DMS153 treated with DMSO at 0.1 percent for 48 hours (cell line): ENCODE data around the gene TAOK1.

Experiments used
- DNase-seq: peaks from one replicate; lab custom pipeline; 2025; ENCODE audit not compliant: unreplicated experiment; lab: John Stamatoyannopoulos, UW

Gene TAOK1

GRCh38 chr17:29378500-29378899, 11.7 kb upstream of the TAOK1 start:
- no peak for DNase-seq

- DNase-seq = peak; percentile 26
Measured at GRCh38 chr17:29379084-29379991, 10.8 kb upstream of the TAOK1 start.

- DNase-seq = no peak
Measured at GRCh38 chr17:29383686-29384085, 6.5 kb upstream of the TAOK1 start.

- DNase-seq = no peak
Measured at GRCh38 chr17:29384901-29385300, 5.3 kb upstream of the TAOK1 start.

- DNase-seq = no peak
Measured at GRCh38 chr17:29386760-29387159, 3.4 kb upstream of the TAOK1 start.

- no peak for DNase-seq
Measured at GRCh38 chr17:29388937-29389336, 1.2 kb upstream of the TAOK1 start.

- DNase-seq = no peak
Measured at GRCh38 chr17:29390851-29391631, 878 bp downstream of the TAOK1 start.

- DNase-seq = no peak
Measured at GRCh38 chr17:29393436-29393835, 3.3 kb downstream of the TAOK1 start.

GRCh38 chr17:29394761-29395160, 4.6 kb downstream of the TAOK1 start:
- DNase-seq = no peak

GRCh38 chr17:29396066-29396465, 5.9 kb downstream of the TAOK1 start:
- DNase-seq = no peak

- no peak for DNase-seq
Measured at GRCh38 chr17:29399634-29400033, 9.5 kb downstream of the TAOK1 start.

GRCh38 chr17:29400818-29401217, 10.7 kb downstream of the TAOK1 start:
- no peak for DNase-seq

GRCh38 chr17:29401258-29401657, 11.1 kb downstream of the TAOK1 start:
- no peak for DNase-seq

- no peak for DNase-seq
Measured at GRCh38 chr17:29407856-29408255, 17.7 kb downstream of the TAOK1 start.

- no peak for DNase-seq
Measured at GRCh38 chr17:29409963-29410362, 19.8 kb downstream of the TAOK1 start.

- DNase-seq = no peak
Measured at GRCh38 chr17:29412780-29413565, 22.8 kb downstream of the TAOK1 start.

GRCh38 chr17:29420128-29420527, 30.0 kb downstream of the TAOK1 start:
- no peak for DNase-seq

- DNase-seq = no peak
Measured at GRCh38 chr17:29430275-29430674, 40.1 kb downstream of the TAOK1 start.

- DNase-seq = no peak
Measured at GRCh38 chr17:29433541-29433940, 43.4 kb downstream of the TAOK1 start.

- DNase-seq = no peak
Measured at GRCh38 chr17:29434550-29434949, 44.4 kb downstream of the TAOK1 start.

- DNase-seq = no peak
Measured at GRCh38 chr17:29442451-29442850, 52.3 kb downstream of the TAOK1 start.
